HEK293 (cell line): ENCODE results near the gene ALDOA.
A peak's percentile ranks its signal among the peaks of the same experiment; 100 is the strongest.

ENCODE experiments used
- CTCF ChIA-PET: fragments of 350-600 bp; formaldehyde crosslinking; extraction: SDS; loops from one replicate; lab custom pipeline; 2021; ENCODE audit warnings: antibody characterized with exemption; lab: Yijun Ruan, JAX
- POLR2A ChIA-PET: fragments of 300-600 bp; formaldehyde crosslinking; extraction: SDS; loops from one replicate; lab custom pipeline; 2020; ENCODE audit warnings: antibody characterized with exemption, inconsistent platforms; lab: Yijun Ruan, JAX
- H3K27ac ChIP-seq: fragments of 200-500 bp; sonication (Bioruptor generic); 2 replicates; pipeline ENCODE4 v1.5.1; 2014; ENCODE audit warnings: low read depth, low read length, control low read depth, inconsistent platforms; ENCODE audit errors: extremely low read depth
- H3K36me3 ChIP-seq, 2 experiments: fragments of 200-500 bp in 1 of 2; sonication (Bioruptor generic) in 1 of 2; 1 replicate in 1 of 2; 2 replicates in 1 of 2; pipeline ENCODE4 v1.5.1; 2014 to 2017; ENCODE audit warnings: inconsistent platforms in 2 of 2, low read length in 2 of 2; ENCODE audit not compliant: control insufficient read depth in 2 of 2, insufficient read depth in 1 of 2
- H3K4me1 ChIP-seq: fragments of 200-500 bp; sonication (Bioruptor generic); 2 replicates; pipeline ENCODE4 v1.5.1; 2014; ENCODE audit warnings: mild to moderate bottlenecking, low read length, inconsistent platforms; ENCODE audit not compliant: control insufficient read depth, insufficient read depth
- H3K4me3 ChIP-seq: 2 replicates; pipeline ENCODE4 v1.5.1; 2011; ENCODE audit warnings: low read depth, mild to moderate bottlenecking, control low read depth, low read length, moderate library complexity
- H3K9me3 ChIP-seq: fragments of 200-500 bp; sonication (Bioruptor generic); 2 replicates; pipeline ENCODE4 v1.5.1; 2014; ENCODE audit warnings: low read depth, low read length, inconsistent platforms; ENCODE audit not compliant: control insufficient read depth, insufficient read depth
- GLI4 ChIP-seq: fragments of 450-650 bp; formaldehyde crosslinking; IDR thresholded peaks from 2 replicates; pipeline ENCODE4 v1.5.1; 2016; ENCODE audit warnings: missing biosample characterization, missing genetic modification characterization
- HOXC10 ChIP-seq: sonication (generic); formaldehyde crosslinking; IDR thresholded peaks from 2 replicates; pipeline ENCODE4 v1.8.1; 2023; ENCODE audit warnings: mild to moderate bottlenecking, missing genetic modification reagents
- KLF7 ChIP-seq: fragments of 450-650 bp; formaldehyde crosslinking; IDR thresholded peaks from 2 replicates; pipeline ENCODE4 v1.5.1; 2016; ENCODE audit warnings: missing biosample characterization, missing genetic modification characterization, borderline replicate concordance
- PRDM1 ChIP-seq: fragments of 450-650 bp; formaldehyde crosslinking; IDR thresholded peaks from 2 replicates; pipeline ENCODE4; 2016; ENCODE audit warnings: missing biosample characterization, missing genetic modification characterization
- REPIN1 ChIP-seq: fragments of 450-650 bp; formaldehyde crosslinking; IDR thresholded peaks from 2 replicates; pipeline ENCODE4 v1.5.1; 2017; ENCODE audit warnings: missing biosample characterization, missing genetic modification characterization, low read depth
- SETDB1 ChIP-seq: IDR thresholded peaks from one replicate; pipeline ENCODE4 v1.6.1; 2017; ENCODE audit warnings: mild to moderate bottlenecking, low read length, moderate library complexity, mixed read lengths; ENCODE audit not compliant: insufficient read length
- TCF7L2 ChIP-seq: IDR thresholded peaks from 2 replicates; pipeline ENCODE4 v1.6.1; 2011; ENCODE audit warnings: low read depth, mild to moderate bottlenecking, inconsistent platforms, low read length, moderate library complexity, borderline replicate concordance
- TRIM28 ChIP-seq: IDR thresholded peaks from 2 replicates; pipeline ENCODE4 v1.6.1; 2011; ENCODE audit warnings: low read length, control low read depth, borderline replicate concordance
- ZBTB1 ChIP-seq: fragments of 450-650 bp; formaldehyde crosslinking; IDR thresholded peaks from 2 replicates; pipeline ENCODE4 v1.5.1; 2016; ENCODE audit warnings: missing biosample characterization, missing genetic modification characterization
- ZBTB6 ChIP-seq: fragments of 450-650 bp; formaldehyde crosslinking; IDR thresholded peaks from 2 replicates; pipeline ENCODE4 v1.5.1; 2017; ENCODE audit warnings: missing biosample characterization, missing genetic modification characterization
- ZIC2 ChIP-seq: fragments of 450-650 bp; formaldehyde crosslinking; IDR thresholded peaks from 2 replicates; pipeline ENCODE4 v1.5.1; 2016; ENCODE audit warnings: missing biosample characterization, missing genetic modification characterization
- ZNF146 ChIP-seq: fragments of 450-650 bp; formaldehyde crosslinking; IDR thresholded peaks from 2 replicates; pipeline ENCODE4 v1.5.1; 2016; ENCODE audit warnings: missing biosample characterization, missing genetic modification characterization
- ZNF157 ChIP-seq: fragments of 450-650 bp; formaldehyde crosslinking; IDR thresholded peaks from 2 replicates; pipeline ENCODE4 v1.5.1; 2016; ENCODE audit warnings: missing biosample characterization, missing genetic modification characterization
- ZNF18 ChIP-seq: fragments of 450-650 bp; formaldehyde crosslinking; IDR thresholded peaks from 2 replicates; pipeline ENCODE4 v1.5.1; 2016; ENCODE audit warnings: missing biosample characterization, missing genetic modification characterization
- ZNF184 ChIP-seq: fragments of 450-650 bp; IDR thresholded peaks from 2 replicates; pipeline ENCODE4 v1.5.1; 2018; ENCODE audit warnings: missing biosample characterization, mild to moderate bottlenecking, missing genetic modification characterization
- ZNF223 ChIP-seq: fragments of 450-650 bp; formaldehyde crosslinking; IDR thresholded peaks from 2 replicates; pipeline ENCODE4 v1.5.1; 2016; ENCODE audit warnings: missing biosample characterization, missing genetic modification characterization
- ZNF350 ChIP-seq: fragments of 450-650 bp; formaldehyde crosslinking; IDR thresholded peaks from 2 replicates; pipeline ENCODE4 v1.5.0; 2017; ENCODE audit warnings: missing biosample characterization, mild to moderate bottlenecking, missing genetic modification characterization
- ZNF416 ChIP-seq: fragments of 450-650 bp; formaldehyde crosslinking; IDR thresholded peaks from 2 replicates; pipeline ENCODE4 v1.5.1; 2016; ENCODE audit warnings: missing biosample characterization, missing genetic modification characterization
- ZNF433 ChIP-seq: fragments of 450-650 bp; formaldehyde crosslinking; IDR thresholded peaks from 2 replicates; pipeline ENCODE4 v1.5.1; 2016; ENCODE audit warnings: missing biosample characterization, missing genetic modification characterization, low read depth
- ZNF610 ChIP-seq: fragments of 450-650 bp; formaldehyde crosslinking; IDR thresholded peaks from 2 replicates; pipeline ENCODE4 v1.5.1; 2016; ENCODE audit warnings: missing biosample characterization, missing genetic modification characterization, borderline replicate concordance
- ZNF629 ChIP-seq: fragments of 450-650 bp; formaldehyde crosslinking; IDR thresholded peaks from 2 replicates; pipeline ENCODE4 v1.5.1; 2017; ENCODE audit warnings: missing biosample characterization, missing genetic modification characterization

Gene ALDOA

GRCh38 chr16:30096862-30097563 is 31.5 kb downstream of the ALDOA start:
- H3K27ac ChIP-seq: no peak overlapping the region
- TF ChIP-seq ZBTB6 (tag by site-specific recombination): no peak
- 0 out of 2 replicates have a peak, but pooled peaks have one; percentile 0 for TF ChIP-seq ZNF184 (tag by site-specific recombination)
- TF ChIP-seq ZNF416 (tag by site-specific recombination): no peak
- TF ChIP-seq ZNF610 (tag by site-specific recombination): 0 out of 2 replicates have a peak, but pooled peaks have one; percentile 11
- peak; percentile 100 for TF ChIP-seq SETDB1
- TF ChIP-seq TRIM28: peak; percentile 99; the same call in 1 of the 2 replicates
- no peak for TF ChIP-seq ZNF146 (tag by site-specific recombination)
- no peak overlapping the region for H3K4me3 ChIP-seq
- POLR2A ChIA-PET: interaction anchor here (1.2 to 1.3 kb wide), 2 partner anchors 32 to 321 kb away, joined by 3 to 4 read pairs; partner anchors contain the start of gene ALDOA
- H3K9me3 ChIP-seq: no peaks in the 10 kb centered on the region
- H3K4me1 ChIP-seq: no peaks in the 10 kb centered on the region
- peaks cover 0 to 15% of the 10 kb centered on the region in 2 experiments; a peak in 1 of 3 replicates for H3K36me3 ChIP-seq
- CTCF ChIA-PET: interaction anchor here (0.5 to 1.0 kb wide), 3 partner anchors 15 to 249 kb away, joined by 3 read pairs; no protein-coding TSS in a partner anchor

GRCh38 chr16:30104090-30104489 is 38.5 kb downstream of the ALDOA start:
- TF ChIP-seq ZNF223 (tag by site-specific recombination) (no peak), GLI4 (no peak), HOXC10 (CRISPR knock-in tag) (no peak), ZNF433 (tag by site-specific recombination) (no peak), KLF7 (tag by site-specific recombination) (no peak), REPIN1 (tag by site-specific recombination) (no peak), ZNF18 (tag by site-specific recombination) (no peak), ZIC2 (tag by site-specific recombination) (no peak), ZBTB1 (tag by site-specific recombination) (no peak), ZNF629 (no peak), ZNF350 (tag by site-specific recombination) (no peak), PRDM1 (tag by site-specific recombination) (no peak), ZNF157 (tag by site-specific recombination) (no peak), TCF7L2 (no peak)
- TF ChIP-seq, all 188 proteins: peak for 0
- Histone ChIP-seq H3K36me3 (peaks cover 0 to 42% of the 10 kb centered on the region in 2 experiments; a peak in 2 of 3 replicates), H3K4me3 (no peak overlapping the region), H3K4me1 (no peaks in the 10 kb centered on the region), H3K9me3 (no peaks in the 10 kb centered on the region), H3K27ac (no peak overlapping the region)
- ChIA-PET POLR2A (interaction anchor here (0.6 kb wide), 1 partner anchor 644 kb away, joined by 3 read pairs; the partner anchor contains the start of gene PHKG2), CTCF (interaction anchor here (2.8 to 3.2 kb wide), 2 partner anchors 8 to 12 kb away, joined by 12 to 16 read pairs; partner anchors contain the start of genes GDPD3 and TBX6)
